Measurements from ENCODE around the gene OXCT2.

The OXCT2 gene

DNA sequence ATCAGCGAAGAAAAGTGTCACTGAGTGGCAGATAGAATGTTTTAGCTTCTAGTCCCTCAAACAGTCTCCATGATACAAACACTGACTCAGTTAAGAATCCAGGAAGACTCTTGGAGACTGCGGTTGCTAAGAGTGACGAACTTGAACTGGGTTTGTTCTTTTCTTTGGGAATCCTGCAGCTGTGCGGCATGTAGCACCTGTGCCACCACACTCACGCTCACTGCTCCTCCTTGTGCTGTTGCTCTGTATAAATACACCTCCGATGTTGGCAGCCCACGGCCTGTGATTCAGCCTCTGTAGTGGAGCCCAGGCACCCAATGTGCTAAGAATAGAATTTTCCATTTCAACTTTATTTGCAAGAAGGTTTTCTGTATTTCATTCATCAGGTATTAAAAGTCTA lies 38.0 kb downstream of the OXCT2 start:
- DNase-seq (ENCODE audit: low spot score): no peak

DNA sequence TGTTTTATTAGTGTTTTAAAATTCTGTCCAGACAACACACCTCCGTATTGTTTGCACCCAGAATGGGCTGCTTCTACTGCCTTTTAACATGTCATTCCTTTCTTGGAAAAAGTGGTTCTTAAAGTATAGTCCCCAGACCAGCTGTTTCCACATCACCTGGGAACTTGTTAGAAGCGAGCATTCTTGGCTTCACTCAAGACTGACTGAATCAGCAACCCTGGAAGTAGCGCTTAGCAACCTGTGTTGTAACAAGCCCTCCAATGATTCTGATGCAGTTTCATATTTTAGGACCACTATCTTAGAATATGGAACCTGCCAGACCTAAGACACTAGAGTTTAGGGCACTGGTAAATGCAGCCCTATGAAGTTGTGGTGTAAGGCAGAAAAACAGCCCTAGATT lies 38.4 kb downstream of the OXCT2 start:
- no peak for DNase-seq (ENCODE audit: low spot score)

- no peak for DNase-seq (ENCODE audit: low spot score)
Observed at GRCh38 chr1:39729842-39730241, 41.3 kb downstream of the OXCT2 start.

GRCh38 chr1:39729030-39729429 lies 42.1 kb downstream of the OXCT2 start:
- DNase-seq (ENCODE audit: low spot score): no peak

GRCh38 chr1:39727932-39728317 lies 43.2 kb downstream of the OXCT2 start:
- no peak for DNase-seq (ENCODE audit: low spot score)

DNA sequence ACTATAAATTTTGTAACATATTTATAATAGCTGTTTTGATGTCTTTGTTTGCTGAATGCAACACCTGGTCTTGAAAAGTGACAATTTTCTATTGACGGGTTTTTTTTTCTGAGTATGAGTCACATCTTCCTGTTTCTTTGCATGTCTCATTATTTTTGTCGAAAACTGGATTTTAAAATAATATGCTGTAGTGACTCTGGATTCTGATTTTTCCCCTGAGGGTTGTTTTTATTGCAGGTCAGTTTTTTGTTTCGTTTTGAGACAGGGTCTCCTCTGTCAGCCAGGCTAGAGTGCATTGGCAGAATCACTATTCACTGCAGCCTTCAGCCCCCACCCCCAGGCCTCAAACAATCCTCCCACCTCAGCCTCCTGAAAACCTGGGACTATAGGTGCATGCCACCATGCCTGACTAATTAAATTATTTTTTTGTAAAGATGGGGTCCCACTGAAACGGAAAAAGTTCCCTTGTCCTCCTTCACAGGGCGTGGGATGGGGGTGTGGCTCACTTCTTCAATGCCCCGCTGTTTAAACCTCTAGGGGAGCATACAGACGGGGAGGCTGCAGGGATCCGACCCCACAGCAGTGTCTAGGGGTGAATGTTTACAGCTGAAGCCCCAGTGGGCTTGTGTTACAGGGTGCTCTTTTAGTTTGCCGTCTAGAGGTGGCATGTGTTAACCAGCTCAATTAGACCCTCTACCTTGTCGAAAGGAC lies 43.8 kb downstream of the OXCT2 start:
- DNase-seq (ENCODE audit: low spot score): no peak

DNA sequence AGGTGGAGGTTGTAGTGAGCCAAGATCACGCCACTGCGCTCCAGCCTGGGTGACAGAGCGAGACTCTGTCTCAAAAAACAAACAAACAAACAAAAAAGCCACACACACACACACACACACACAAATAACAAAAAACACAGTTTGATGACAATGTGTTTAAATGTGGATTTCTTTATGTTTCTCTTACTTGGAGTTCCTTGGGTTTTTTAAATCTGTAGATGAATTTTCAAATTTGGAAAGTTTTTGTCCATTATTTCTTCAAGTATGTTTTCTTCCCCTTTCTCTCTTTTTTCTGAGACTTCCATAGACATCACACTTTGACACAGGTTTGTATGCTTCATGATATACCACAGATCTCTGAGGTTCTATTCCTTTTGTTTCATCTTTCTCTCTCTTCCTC lies 44.5 kb downstream of the OXCT2 start:
- DNase-seq (ENCODE audit: low spot score): no peak

GRCh38 chr1:39722495-39722894 lies 48.7 kb downstream of the OXCT2 start:
- DNase-seq (ENCODE audit: low spot score): peak; percentile 20

- DNase-seq (ENCODE audit: low spot score): no peak
Observed at GRCh38 chr1:39721664-39722063, 49.5 kb downstream of the OXCT2 start.

GRCh38 chr1:39720094-39720999 lies 50.8 kb downstream of the OXCT2 start:
- DNase-seq (ENCODE audit: low spot score): peak; percentile 78

Measured in RKO (cell line).